HCEC 1CT (cell line): ENCODE data around the gene CCDC169.
A peak's percentile ranks its signal among the peaks of the same experiment; 100 is the strongest.
"Not testable (repeated sequence)": the region's sequence is repeated elsewhere in the genome, so short reads cannot be mapped to it uniquely, and the experiment has no call there.

Experiments
- DNase-seq: peaks from one replicate; pipeline ENCODE4 v3.0.0-alpha.2; 2017

The CCDC169 gene

GRCh38 chr13:36297366-36298338, at the start of gene CCDC169:
Gene CCDC169 (minus strand): TSS chr13:36297814. CDS start chr13:36297719, 95 bp downstream.
- peak; percentile 59 for DNase-seq

DNA sequence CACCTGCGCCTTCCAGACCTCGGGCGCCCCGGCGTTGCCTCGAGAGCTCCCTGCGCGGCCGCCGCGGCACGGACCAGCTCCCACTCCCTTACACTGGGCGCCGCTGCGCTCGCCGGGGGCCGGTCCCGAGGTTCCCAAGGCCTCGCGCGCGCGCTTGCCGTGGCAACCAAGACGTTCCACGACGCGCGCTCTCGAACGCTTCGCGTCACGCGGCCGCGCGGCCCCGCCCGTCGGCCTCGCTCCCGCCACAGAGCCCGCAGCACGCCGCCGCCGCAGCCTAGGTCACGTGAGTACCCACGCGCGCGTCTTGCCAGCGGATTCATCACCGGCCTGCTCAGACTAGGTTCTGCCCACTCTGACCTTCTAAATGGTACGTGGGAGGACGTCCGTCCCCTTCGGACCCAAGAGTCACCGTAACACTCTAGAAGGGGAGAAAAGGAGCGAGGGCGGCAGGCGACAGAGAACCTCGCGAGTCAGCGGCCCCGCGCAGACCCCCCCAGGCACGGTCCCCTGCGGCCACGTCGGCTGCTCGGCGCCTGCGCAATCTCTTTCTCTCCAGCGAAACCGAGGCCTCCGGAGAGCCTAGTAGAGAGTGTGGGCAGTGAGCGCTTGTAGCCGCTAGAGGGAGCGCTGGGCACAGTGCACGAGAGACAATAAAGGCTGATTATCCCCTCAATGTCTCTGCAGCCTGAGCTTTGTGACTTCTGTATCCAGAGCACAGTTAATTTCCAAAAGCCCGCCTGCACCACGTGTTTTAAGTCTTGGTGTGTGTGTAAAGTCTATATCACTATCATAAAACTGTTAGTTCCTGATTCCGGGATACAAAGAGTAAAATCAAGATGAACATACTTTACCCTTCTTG, 48.8 kb upstream of the CCDC169 start, which contains the start of gene SPART:
TSS of gene SPART (minus strand) at position 173 of the 862 bp plus-strand sequence. CDS start 10,564 bp downstream, outside the sequence.
- DNase-seq = peak; percentile 85

GRCh38 chr13:36345438-36346221, 48.0 kb upstream of the CCDC169 start:
- peak; percentile 81 for DNase-seq

DNA sequence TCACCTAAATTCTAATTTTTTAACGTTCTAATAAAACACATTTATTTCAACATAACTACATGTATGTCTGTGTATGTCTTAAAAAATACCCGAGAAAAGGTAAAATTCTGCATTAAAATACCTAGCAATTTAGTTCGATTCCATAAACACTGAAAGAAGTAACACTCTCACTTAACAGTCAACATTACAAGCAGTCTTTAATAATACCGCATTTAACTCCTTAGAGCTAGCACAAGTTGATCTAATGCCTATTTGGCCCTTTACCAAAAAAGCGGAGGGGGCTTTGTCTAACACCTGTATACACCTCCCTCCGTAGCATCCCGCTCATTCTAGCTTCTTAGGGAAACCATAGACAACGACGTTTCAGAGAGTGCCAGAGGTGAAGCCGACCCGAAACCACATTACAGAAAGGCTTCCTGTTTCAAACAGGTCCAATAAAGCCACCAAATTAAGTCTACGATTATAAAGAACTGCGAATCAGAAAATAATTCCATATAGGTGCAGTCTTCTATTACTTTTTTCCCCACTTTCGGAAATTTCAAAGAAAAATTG, 47.3 kb upstream of the CCDC169 start:
- DNase-seq = no peak

DNA sequence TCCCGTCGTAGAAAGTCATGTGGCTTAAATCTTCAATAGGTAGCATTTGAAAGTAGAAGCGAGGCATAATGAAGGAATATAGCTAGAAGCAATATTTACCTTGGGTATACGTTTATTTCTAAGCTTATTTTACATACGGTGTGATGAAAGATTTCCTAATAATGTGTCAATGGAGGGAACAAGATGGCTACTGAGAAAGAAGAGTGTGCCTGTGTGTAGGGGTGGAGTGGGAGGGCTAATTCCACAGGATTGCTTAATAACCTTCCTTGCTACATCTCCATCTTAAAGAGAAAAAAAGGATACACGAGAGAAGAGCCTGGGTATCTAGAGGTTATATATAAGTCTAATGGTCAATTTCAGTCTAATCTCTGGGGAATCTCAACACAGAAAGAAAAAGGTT, 46.6 kb upstream of the CCDC169 start:
- DNase-seq = peak; percentile 67

DNA sequence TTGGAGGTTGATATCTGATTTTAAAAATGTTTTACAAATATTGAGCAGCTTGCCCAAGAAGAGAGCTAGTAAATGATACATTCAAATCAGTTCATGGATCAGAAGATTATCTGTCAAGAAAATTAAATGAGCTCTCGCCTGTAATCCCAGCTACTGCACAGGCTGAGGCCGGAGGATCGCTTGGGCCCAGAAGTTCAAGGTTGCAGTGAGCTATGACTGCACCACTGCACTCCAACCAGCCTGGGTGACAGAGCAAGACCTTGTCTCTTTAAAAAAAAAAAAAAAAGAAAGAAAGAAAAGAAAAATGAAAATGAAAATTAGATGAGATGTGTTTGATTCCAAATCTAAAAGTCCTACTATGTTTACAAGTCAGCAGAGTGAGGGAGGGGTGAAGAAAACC, 46.2 kb upstream of the CCDC169 start:
- DNase-seq = no peak

DNA sequence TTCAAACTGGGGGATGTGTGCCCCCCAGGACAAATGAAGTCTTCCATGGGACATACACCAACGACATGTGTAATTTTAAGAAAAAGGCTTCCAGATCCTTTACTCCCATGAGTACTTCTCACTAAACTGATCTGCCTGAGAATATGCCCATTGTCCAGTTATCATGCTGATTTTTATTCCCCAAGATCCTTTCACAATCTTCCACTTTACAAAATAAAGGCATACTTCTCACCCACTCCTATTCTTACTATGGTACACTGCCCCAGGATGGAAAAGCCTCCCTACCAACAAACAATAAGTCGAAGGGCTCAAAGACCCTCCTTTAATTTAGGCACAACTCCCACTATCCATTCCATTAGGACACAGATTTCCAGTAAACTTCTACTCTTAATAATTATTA, 45.1 kb upstream of the CCDC169 start:
- no peak for DNase-seq

GRCh38 chr13:36341718-36342117, 44.1 kb upstream of the CCDC169 start:
- peak; percentile 66 for DNase-seq

GRCh38 chr13:36339600-36340155, 42.1 kb upstream of the CCDC169 start:
- DNase-seq = no peak

- DNase-seq = no peak
These were observed 40.5 kb upstream of the CCDC169 start for GRCh38 chr13:36337938-36338641.

DNA sequence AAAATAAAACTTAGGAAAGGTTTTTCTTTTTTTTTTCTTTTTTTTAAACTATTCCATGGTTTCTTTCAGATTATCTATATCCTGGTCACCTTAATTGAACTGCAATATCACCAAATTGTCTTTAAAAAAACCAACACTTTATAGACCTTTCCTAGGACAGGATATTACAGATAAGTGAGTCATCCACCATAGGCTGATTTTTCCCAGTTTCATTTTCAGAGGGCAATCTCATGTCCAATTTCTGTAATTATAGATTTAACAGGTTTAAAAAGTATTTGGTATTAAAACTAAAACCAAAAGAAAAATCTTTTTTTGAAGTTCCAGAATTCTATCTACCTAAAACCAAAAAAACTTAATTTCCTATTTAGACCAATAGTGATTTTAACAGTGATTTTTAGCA, 35.4 kb upstream of the CCDC169 start:
- peak; percentile 71 for DNase-seq

GRCh38 chr13:36332255-36332654, 34.6 kb upstream of the CCDC169 start:
- not testable (repeated sequence) for DNase-seq

DNA sequence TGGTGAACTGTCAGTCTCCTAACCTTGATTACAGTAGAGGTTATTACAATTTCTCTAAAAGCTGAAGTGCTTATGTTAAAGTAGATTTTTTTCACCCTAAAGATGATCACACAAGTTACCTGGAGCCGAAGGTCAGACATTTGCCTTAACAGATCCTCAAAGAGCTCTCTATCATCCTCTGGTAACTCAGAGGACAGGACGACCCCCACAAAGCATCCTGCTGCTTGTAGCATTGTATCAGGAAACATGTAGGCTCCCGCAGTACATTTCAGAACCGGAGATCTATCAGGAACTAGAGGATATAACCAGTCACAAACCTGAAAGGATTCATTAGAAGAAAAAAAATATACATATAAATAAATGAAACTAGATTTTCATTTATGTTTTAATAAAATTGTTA, 33.7 kb upstream of the CCDC169 start:
- DNase-seq = no peak

DNA sequence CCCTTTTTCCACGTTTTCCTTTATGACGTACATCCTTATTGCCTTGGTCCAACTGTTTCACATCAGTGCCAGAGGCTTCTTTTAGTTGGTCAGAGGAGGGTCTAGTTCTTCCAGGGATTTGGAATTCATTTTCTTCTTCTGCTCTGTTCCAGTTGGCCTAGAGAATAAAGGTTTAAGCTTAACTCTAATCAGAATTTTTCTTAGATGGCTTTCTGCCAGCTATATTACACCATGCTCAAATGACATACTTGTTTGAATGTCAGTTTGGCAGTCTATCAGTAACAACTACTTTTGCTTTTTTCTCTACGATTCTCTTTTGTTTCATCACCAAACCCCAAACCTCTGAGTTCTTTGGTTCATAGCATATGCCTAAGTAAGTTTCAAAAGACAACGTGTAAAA, 31.7 kb upstream of the CCDC169 start:
- no peak for DNase-seq

GRCh38 chr13:36328821-36329220, 31.2 kb upstream of the CCDC169 start:
- DNase-seq = no peak

- DNase-seq = no peak
These were observed 28.3 kb upstream of the CCDC169 start for GRCh38 chr13:36325912-36326311.

- not testable (repeated sequence) for DNase-seq
These were observed 27.3 kb upstream of the CCDC169 start for GRCh38 chr13:36324881-36325280.

GRCh38 chr13:36323951-36324566, 26.4 kb upstream of the CCDC169 start:
- no peak for DNase-seq

DNA sequence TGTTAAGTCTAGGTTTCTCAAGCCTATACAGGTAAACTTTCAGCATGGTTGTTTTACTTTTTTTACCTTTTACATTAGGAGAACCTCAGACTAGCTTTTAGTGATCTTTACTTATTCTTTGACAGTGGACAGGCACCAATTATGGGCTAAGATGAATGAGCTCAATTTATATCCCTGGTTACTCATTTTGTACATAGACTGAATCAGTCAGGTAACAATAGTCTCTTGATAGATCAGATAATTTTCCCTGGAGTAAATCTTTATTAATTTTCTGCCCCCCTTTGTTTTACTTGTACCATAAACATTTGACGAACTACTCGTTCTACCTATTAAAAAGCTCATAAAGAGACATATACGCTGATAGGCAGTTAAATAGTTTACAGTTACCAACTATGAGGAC, 25.8 kb upstream of the CCDC169 start:
- DNase-seq = no peak

DNA sequence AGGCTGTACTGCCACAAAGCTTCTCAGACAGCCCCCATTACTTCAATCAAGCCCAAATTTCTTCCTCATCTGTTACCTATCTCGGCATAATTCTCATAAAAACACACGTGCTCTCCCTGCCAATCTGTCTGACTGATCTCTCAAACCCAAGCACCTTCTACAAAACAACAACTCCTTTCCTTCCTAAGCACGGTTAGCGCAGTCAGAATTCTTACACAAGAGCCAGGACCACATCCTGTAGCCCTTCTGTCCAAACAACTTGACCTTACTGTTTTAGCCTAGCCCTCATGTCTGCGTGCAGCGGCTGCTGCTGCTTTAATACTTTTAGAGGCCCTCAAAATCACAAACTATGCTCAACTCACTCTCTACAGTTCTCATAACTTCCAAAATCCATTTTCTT, 22.2 kb upstream of the CCDC169 start:
- not testable (repeated sequence) for DNase-seq
